Mesendoderm (in vitro differentiated cells): ENCODE results near the gene CLEC4D.

Source experiments
- DNase-seq: peaks from one replicate; pipeline ENCODE4 v3.0.0; 2013
- H2AK5ac ChIP-seq: 2 replicates; pipeline ENCODE4 v1.6.1; 2013; ENCODE audit warnings: low read length, inconsistent platforms
- H2BK120ac ChIP-seq: 2 replicates; pipeline ENCODE4 v1.6.1; 2013; ENCODE audit warnings: low read depth, mild to moderate bottlenecking, low read length, moderate library complexity, mixed read lengths
- H2BK15ac ChIP-seq: replicated peaks from 2 replicates; pipeline ENCODE4 v1.6.1; 2013; ENCODE audit warnings: low read depth, mild to moderate bottlenecking, moderate library complexity
- H2BK5ac ChIP-seq: 2 replicates; pipeline ENCODE4 v1.6.1; 2013; ENCODE audit warnings: low read length, inconsistent platforms
- H3K18ac ChIP-seq: 2 replicates; pipeline ENCODE4 v1.6.1; 2013; ENCODE audit warnings: mild to moderate bottlenecking, low read length, mixed read lengths
- H3K23ac ChIP-seq: one replicate; pipeline ENCODE4 v1.6.1; 2013; ENCODE audit warnings: low read length
- H3K27ac ChIP-seq: 2 replicates; pipeline ENCODE4 v1.5.1; 2013; ENCODE audit warnings: low read depth, mild to moderate bottlenecking, inconsistent platforms, low read length, moderate library complexity
- H3K27me3 ChIP-seq: 2 replicates; pipeline ENCODE4 v1.6.1; 2013; ENCODE audit warnings: low read length, control low read depth, mild to moderate bottlenecking, inconsistent platforms; ENCODE audit not compliant: insufficient read depth, poor library complexity
- H3K36me3 ChIP-seq: 2 replicates; pipeline ENCODE4 v1.6.1; 2013; ENCODE audit warnings: low read length, inconsistent platforms; ENCODE audit not compliant: control insufficient read depth, insufficient read depth
- H3K4ac ChIP-seq: one replicate; pipeline ENCODE4 v1.6.1; 2013; ENCODE audit warnings: low read depth, mild to moderate bottlenecking, low read length, moderate library complexity
- H3K4me1 ChIP-seq: 2 replicates; pipeline ENCODE4 v1.6.1; 2013; ENCODE audit warnings: low read depth, low read length, inconsistent platforms; ENCODE audit not compliant: control insufficient read depth
- H3K4me2 ChIP-seq: 2 replicates; pipeline ENCODE4 v1.6.1; 2013; ENCODE audit warnings: low read length
- H3K4me3 ChIP-seq: 2 replicates; pipeline ENCODE4 v1.5.1; 2013; ENCODE audit warnings: mild to moderate bottlenecking, low read length
- H3K56ac ChIP-seq: one replicate; pipeline ENCODE4 v1.6.1; 2013; ENCODE audit warnings: low read length
- H3K79me1 ChIP-seq: 2 replicates; pipeline ENCODE4 v1.6.1; 2013; ENCODE audit warnings: low read length, inconsistent platforms
- H3K79me2 ChIP-seq: 2 replicates; pipeline ENCODE4 v1.6.1; 2013; ENCODE audit warnings: mild to moderate bottlenecking, low read length; ENCODE audit not compliant: control insufficient read depth, insufficient read depth
- H3K9ac ChIP-seq: 2 replicates; pipeline ENCODE4 v1.6.1; 2013; ENCODE audit warnings: low read length, inconsistent platforms
- H4K5ac ChIP-seq: one replicate; pipeline ENCODE4 v1.6.1; 2013; ENCODE audit warnings: low read length
- H4K8ac ChIP-seq: one replicate; pipeline ENCODE4 v1.6.1; 2013; ENCODE audit warnings: low read depth, mild to moderate bottlenecking, control low read depth, low read length, moderate library complexity
- WGBS: extraction: QIAGEN DNeasy Blood & Tissue Kit; methylation state at CpG from one replicate; pipeline ENCODE4 v1.1.7; 2013; ENCODE audit warnings: low lambda C conversion rate, missing lambda C conversion rate; ENCODE audit not compliant: insufficient coverage; ENCODE audit errors: extremely low coverage; 5-methylcytosine and 5-hydroxymethylcytosine counted together

Gene CLEC4D

GRCh38 chr12:8548192-8548591, 34.9 kb downstream of the CLEC4D start:
- no peak for DNase-seq
- Histone ChIP-seq H3K4me1 (no peaks in the 10 kb centered on the region), H3K9ac (no peak overlapping the region), H2BK15ac (no peak overlapping the region), H3K79me2 (no peaks in the 10 kb centered on the region), H2BK5ac (no peak overlapping the region), H3K4ac (no peak overlapping the region), H3K23ac (peak overlapping the region; percentile 29), H3K79me1 (no peaks in the 10 kb centered on the region), H4K8ac (no peak overlapping the region), H4K5ac (no peak overlapping the region), H3K4me3 (no peak overlapping the region), H3K27ac (no peak overlapping the region), H2AK5ac (no peak overlapping the region), H2BK120ac (no peak overlapping the region), H3K18ac (no peak overlapping the region), H3K36me3 (no peaks in the 10 kb centered on the region), H3K4me2 (no peak overlapping the region), H3K27me3 (no peaks in the 10 kb centered on the region), H3K56ac (no peak overlapping the region)
- no CpG with 5 or more reads among the region's 2 CpGs for WGBS

- Histone ChIP-seq H3K27me3 (no peaks in the 10 kb centered on the region), H3K4ac (no peak overlapping the region), H3K9ac (no peak overlapping the region), H3K56ac (no peak overlapping the region), H2AK5ac (no peak overlapping the region), H3K36me3 (no peaks in the 10 kb centered on the region), H2BK15ac (no peak overlapping the region), H4K8ac (no peak overlapping the region), H3K79me1 (no peaks in the 10 kb centered on the region), H3K18ac (no peak overlapping the region), H4K5ac (no peak overlapping the region), H3K79me2 (no peaks in the 10 kb centered on the region), H2BK120ac (no peak overlapping the region), H3K4me2 (no peak overlapping the region), H3K27ac (no peak overlapping the region), H3K4me1 (no peaks in the 10 kb centered on the region), H3K23ac (no peak overlapping the region), H3K4me3 (no peak overlapping the region), H2BK5ac (no peak overlapping the region)
- DNase-seq, result no peak
- WGBS, result no CpG with 5 or more reads among the region's 5 CpGs
These were observed 36.1 kb downstream of the CLEC4D start for GRCh38 chr12:8549381-8549780.

GRCh38 chr12:8553088-8553627, 39.9 kb downstream of the CLEC4D start:
- Histone ChIP-seq H4K8ac (no peak overlapping the region), H3K4me3 (no peak overlapping the region), H3K9ac (no peak overlapping the region), H3K18ac (no peak overlapping the region), H3K27ac (no peak overlapping the region), H3K23ac (no peak overlapping the region), H2BK5ac (no peak overlapping the region), H4K5ac (no peak overlapping the region), H3K4ac (no peak overlapping the region), H2BK120ac (no peak overlapping the region), H2BK15ac (no peak overlapping the region), H3K56ac (no peak overlapping the region), H3K27me3 (no peaks in the 10 kb centered on the region), H3K4me2 (no peak overlapping the region), H3K79me1 (no peaks in the 10 kb centered on the region), H3K4me1 (no peaks in the 10 kb centered on the region), H3K79me2 (no peaks in the 10 kb centered on the region), H3K36me3 (no peaks in the 10 kb centered on the region), H2AK5ac (no peak overlapping the region)
- no CpG with 5 or more reads among the region's 6 CpGs for WGBS
- peak; percentile 26 for DNase-seq

- Histone ChIP-seq H3K79me2 (no peaks in the 10 kb centered on the region), H3K4me2 (no peak overlapping the region), H3K27ac (no peak overlapping the region), H3K23ac (no peak overlapping the region), H3K9ac (no peak overlapping the region), H3K56ac (no peak overlapping the region), H3K18ac (no peak overlapping the region), H3K27me3 (no peaks in the 10 kb centered on the region), H3K36me3 (no peaks in the 10 kb centered on the region), H2BK5ac (no peak overlapping the region), H3K4ac (no peak overlapping the region), H4K8ac (no peak overlapping the region), H2BK120ac (no peak overlapping the region), H2BK15ac (no peak overlapping the region), H2AK5ac (no peak overlapping the region), H3K4me3 (no peak overlapping the region), H3K4me1 (no peaks in the 10 kb centered on the region), H3K79me1 (no peaks in the 10 kb centered on the region), H4K5ac (no peak overlapping the region)
- DNase-seq, result peak; percentile 86
- no CpG with 5 or more reads among the region's 5 CpGs for WGBS
These were observed 41.3 kb downstream of the CLEC4D start for GRCh38 chr12:8554451-8555195.

DNA sequence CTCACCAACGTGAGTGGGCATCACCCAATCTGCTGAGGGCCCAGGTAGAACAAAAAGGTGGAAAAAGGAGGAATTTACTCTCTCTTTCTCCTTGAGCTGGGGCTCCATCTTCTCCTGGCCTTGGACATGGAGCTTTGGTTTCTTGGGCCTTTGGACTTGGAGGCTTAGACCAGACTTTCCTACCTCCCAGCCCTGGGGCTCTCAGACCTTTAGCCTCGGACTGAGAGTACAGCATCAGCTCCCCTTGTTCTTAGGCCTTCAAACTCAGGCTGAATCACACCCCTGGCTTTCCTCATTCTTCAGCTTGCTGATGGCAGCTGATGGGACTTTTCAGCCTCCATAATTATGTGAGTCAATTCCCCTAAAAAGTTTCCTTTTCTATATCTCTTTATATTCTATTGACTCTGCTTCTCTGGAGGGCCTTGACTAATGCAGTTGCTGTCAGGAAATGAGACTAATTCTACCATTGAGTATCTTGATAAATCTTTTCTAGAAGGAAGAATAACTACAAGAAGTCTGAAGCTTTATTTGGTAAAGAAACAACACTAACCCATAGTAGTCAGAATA, 43.3 kb downstream of the CLEC4D start:
- H4K5ac ChIP-seq, result no peak overlapping the region

More for the DNA sequence above, 43.3 kb downstream of the CLEC4D start:
- no peak overlapping the region for H3K9ac ChIP-seq
- no peak overlapping the region for H3K4me3 ChIP-seq
- H3K4me1 ChIP-seq, result no peaks in the 10 kb centered on the region
- H3K4ac ChIP-seq, result no peak overlapping the region
- H3K23ac ChIP-seq, result no peak overlapping the region
- no peak overlapping the region for H3K27ac ChIP-seq
- no peaks in the 10 kb centered on the region for H3K36me3 ChIP-seq
- no peak overlapping the region for H2AK5ac ChIP-seq
- no peak overlapping the region for H3K4me2 ChIP-seq
- DNase-seq, result no peak
- H3K56ac ChIP-seq, result no peak overlapping the region
- H3K79me1 ChIP-seq, result no peaks in the 10 kb centered on the region
- no CpG with 5 or more reads among the region's 2 CpGs for WGBS
- H4K8ac ChIP-seq, result no peak overlapping the region
- H3K18ac ChIP-seq, result no peak overlapping the region
- no peaks in the 10 kb centered on the region for H3K27me3 ChIP-seq
- H2BK15ac ChIP-seq, result no peak overlapping the region
- no peak overlapping the region for H2BK120ac ChIP-seq
- no peaks in the 10 kb centered on the region for H3K79me2 ChIP-seq
- H2BK5ac ChIP-seq, result no peak overlapping the region
